Heart right ventricle (tissue), 16 donors: ENCODE data around the gene SRI. TPM values are rescaled to one million over a fixed set of nuclear protein-coding genes. Genes with fewer than 3 reads are reported as not detected.

Experiments used
- ATAC-seq, 8 donors: fragments of 200-7000 bp; cut with Tn5 transposase; one replicate each; pipeline ENCODE4 v1.9.1; 2020; ENCODE audit warnings: mild to moderate bottlenecking in 8 of 8, moderate library complexity in 8 of 8, moderate number of reproducible peaks in 1 of 8
- DNase-seq, 2 donors: peaks; one replicate each; pipeline ENCODE4 v3.0.0-alpha.2; 2020
- H3K27ac ChIP-seq, 10 donors: fragments of 200-600 bp; sonication (generic) in 2 of 10; one replicate each; pipeline versions ENCODE4 v1.5.0 to v1.8.0; 2020 to 2022; ENCODE audit warnings: mild to moderate bottlenecking in 3 of 10
- H3K27me3 ChIP-seq, 7 donors: fragments of 200-600 bp; one replicate each; pipeline ENCODE4 v1.8.0; 2021 to 2022; ENCODE audit warnings: mild to moderate bottlenecking in 2 of 7
- H3K36me3 ChIP-seq, 9 donors: fragments of 200-600 bp; sonication (generic) in 1 of 9; one replicate each; pipeline versions ENCODE4 v1.5.0 to v1.8.0; 2020 to 2022; ENCODE audit warnings: mild to moderate bottlenecking in 2 of 9
- H3K4me1 ChIP-seq, 9 donors: fragments of 200-600 bp; sonication (generic) in 1 of 9; one replicate each; pipeline versions ENCODE4 v1.5.0 to v1.8.0; 2020 to 2022; ENCODE audit warnings: mild to moderate bottlenecking in 4 of 9
- H3K4me3 ChIP-seq, 10 donors: fragments of 200-600 bp; sonication (generic) in 2 of 10; one replicate each; pipeline versions ENCODE4 v1.5.0 to v1.8.0; 2020 to 2022; ENCODE audit warnings: mild to moderate bottlenecking in 7 of 10, moderate library complexity in 2 of 10
- H3K9me3 ChIP-seq, 11 donors: fragments of 200-600 bp in 10 of 11; sonication (generic) in 2 of 11; one replicate each; pipeline versions ENCODE4 v1.5.0 to v1.8.0; 2013 to 2022; ENCODE audit warnings: mild to moderate bottlenecking in 2 of 11, control low read depth in 1 of 11, moderate library complexity in 1 of 11
- WGBS, 2 donors: extraction: QIAGEN DNeasy Blood & Tissue Kit; methylation state at CpG; one replicate each; pipeline ENCODE4 v1.1.7; 2013; ENCODE audit warnings: inconsistent platforms in 1 of 2; 5-methylcytosine and 5-hydroxymethylcytosine counted together
- intact Hi-C, 10 donors: fragments of 100-400 bp; cut with DNase I; formaldehyde crosslinking; loops; one replicate each; pipeline versions ENCODE4 v1.11.1 to v1.14.2; 2022
- polyA plus RNA-seq, 2 donors: library from polyadenylated mRNA; stranded (reverse); fragments of 200-250 nt; gene quantifications; one replicate each; pipeline ENCODE4 v1.2.3, GENCODE V29; 2013
- total RNA-seq, 10 donors: library from RNA; stranded (reverse); fragmentation: NEBNext Ultra II Directional in 3 of 10; extraction: Animal tissue kit (Norgen Biotek cat#: 25700) in 3 of 10; gene quantifications; one replicate each; pipeline versions ENCODE4 v1.2.1 to v1.2.4, GENCODE V29; 2021 to 2023
- TF ChIP-seq, protein P1 (sequence below), 9 donors: fragments of 200-600 bp; sonication (generic) in 2 of 9; IDR thresholded peaks; one replicate each; pipeline versions ENCODE4 v1.5.0 to v1.8.0; 2021 to 2022; ENCODE audit warnings: antibody characterized with exemption in 9 of 9, mild to moderate bottlenecking in 5 of 9, moderate library complexity in 1 of 9
- donor health status: Arrhythmogenic right ventricular cardiomyopathy.
- donor health status: ischemic (EF 13 %, LVEDD 7.1; RV severe dilation, severe dysfunction).
- donor health status: healthy with polysubstance abuse.
- donor health status: DM: no; HTN: yes; CAD: no.
- donor health status: DM: no; HTN: no; CAD: no.
- donor health status: ischemic (EF 25% LVEDD 6.9; RV normal size, moderate dysfunction).
- donor health status: ischemic (EF 25% LVEDD 5.7; RV mildly dilated, moderate dysfunction).
- donor health status: healthy.
- donor health status: DM: yes; HTN: yes; CAD: no.
- donor health status: Ischemic cardiomyopathy.
- donor health status: ischemic (EF 35%, LVEDD 5.7; RV mildly dilated, moderate dysfunction).
- donor health status: nonischemic (EF 11% LVEDD 7.7; RV severe dilation, severe dysfunction).
- donor health status: DM: yes; HTN: yes; CAD: no.
- donor health status: PGD.
- donor health status: ischemic (EF 29% LVEDD 5.4; RV normal size, mild dysfunction).
- donor health status: nonischemic (EF 23%, LVEDD 6.1; RV moderate dilation, normal function).

Gene SRI
- total and polyA plus RNA-seq, 12 donors, result 28.7 to 82.4 (median 69.9) TPM

GRCh38 chr7:88156356-88156755 lies 63.5 kb downstream of the SRI start:
- H3K27me3 ChIP-seq, result no peaks in the 10 kb centered on the region
- DNase-seq, result no peak
- WGBS, 2 donors, result 43 to 56% methylated on average over 1 of the region's 1 CpG
- TF ChIP-seq, protein P1, sequence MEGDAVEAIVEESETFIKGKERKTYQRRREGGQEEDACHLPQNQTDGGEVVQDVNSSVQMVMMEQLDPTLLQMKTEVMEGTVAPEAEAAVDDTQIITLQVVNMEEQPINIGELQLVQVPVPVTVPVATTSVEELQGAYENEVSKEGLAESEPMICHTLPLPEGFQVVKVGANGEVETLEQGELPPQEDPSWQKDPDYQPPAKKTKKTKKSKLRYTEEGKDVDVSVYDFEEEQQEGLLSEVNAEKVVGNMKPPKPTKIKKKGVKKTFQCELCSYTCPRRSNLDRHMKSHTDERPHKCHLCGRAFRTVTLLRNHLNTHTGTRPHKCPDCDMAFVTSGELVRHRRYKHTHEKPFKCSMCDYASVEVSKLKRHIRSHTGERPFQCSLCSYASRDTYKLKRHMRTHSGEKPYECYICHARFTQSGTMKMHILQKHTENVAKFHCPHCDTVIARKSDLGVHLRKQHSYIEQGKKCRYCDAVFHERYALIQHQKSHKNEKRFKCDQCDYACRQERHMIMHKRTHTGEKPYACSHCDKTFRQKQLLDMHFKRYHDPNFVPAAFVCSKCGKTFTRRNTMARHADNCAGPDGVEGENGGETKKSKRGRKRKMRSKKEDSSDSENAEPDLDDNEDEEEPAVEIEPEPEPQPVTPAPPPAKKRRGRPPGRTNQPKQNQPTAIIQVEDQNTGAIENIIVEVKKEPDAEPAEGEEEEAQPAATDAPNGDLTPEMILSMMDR (IDR thresholded peaks at IDR 0.05), result no peak
- H3K4me3 ChIP-seq, result no peak overlapping the region
- ATAC-seq, result no peak
- H3K4me1 ChIP-seq, result no peaks in the 10 kb centered on the region
- H3K36me3 ChIP-seq, result peaks cover 0 to 5% (median 0%) of the 10 kb centered on the region in 9 donors
- peaks cover 0 to 27% (median 0%) of the 10 kb centered on the region in 11 donors for H3K9me3 ChIP-seq
- intact Hi-C loops, result no loop called here
- H3K27ac ChIP-seq, result no peak overlapping the region

GRCh38 chr7:88155756-88156155 lies 64.1 kb downstream of the SRI start:
- peaks cover 0 to 25% (median 0%) of the 10 kb centered on the region in 11 donors for H3K9me3 ChIP-seq
- no peaks in the 10 kb centered on the region for H3K27me3 ChIP-seq
- intact Hi-C loops, result no loop called here
- H3K4me1 ChIP-seq, result no peaks in the 10 kb centered on the region
- peaks cover 0 to 5% (median 0%) of the 10 kb centered on the region in 9 donors for H3K36me3 ChIP-seq
- 79 to 80% methylated on average over 4 of the region's 4 CpGs for WGBS, 2 donors
- TF ChIP-seq, protein P1 (IDR thresholded peaks at IDR 0.05), result no peak
- no peak overlapping the region for H3K27ac ChIP-seq
- H3K4me3 ChIP-seq, result no peak overlapping the region
- DNase-seq (no peak), ATAC-seq (no peak)

Other genes starting within 250 kb of the SRI start
- 10 to 100 TPM in 6 of 10 donors, 1 to 10 TPM in 4; 5.1 to 64.9 (median 12.5) TPM for gene STEAP4, start 86.9 kb upstream of the SRI start, total RNA-seq
- gene STEAP4, start 86.9 kb upstream of the SRI start, polyA plus RNA-seq, result 10 to 100 TPM; 13.1 to 15.0 TPM